CD14-positive monocyte (primary cell): ENCODE measurements around the gene CAD. TPM values are rescaled to one million over a fixed set of nuclear protein-coding genes. Genes with fewer than 3 reads are reported as not detected.

Experiments
- DNase-seq, 3 donors: peaks; one replicate each; pipeline ENCODE4 v3.0.0-alpha.2; 2011 to 2022
- H2AFZ ChIP-seq: 2 replicates; pipeline ENCODE4 v1.6.0; 2012; ENCODE audit warnings: mild to moderate bottlenecking, low read depth, low read length, inconsistent platforms; ENCODE audit not compliant: insufficient read depth, poor library complexity, severe bottlenecking
- H3K27ac ChIP-seq, 2 donors: 1 replicate in 1 of 2; 2 replicates in 1 of 2; pipeline ENCODE4 v1.5.1; 2012 to 2013; ENCODE audit warnings: low read length in 2 of 2, control low read depth in 1 of 2, inconsistent platforms in 1 of 2, low read depth in 1 of 2, mild to moderate bottlenecking in 1 of 2
- H3K27me3 ChIP-seq, 2 donors: one replicate each; pipeline versions ENCODE4 v1.6.0 to v1.6.1; 2011 to 2013; ENCODE audit warnings: low read length in 2 of 2; ENCODE audit not compliant: control insufficient read depth in 2 of 2, insufficient read depth in 2 of 2
- H3K36me3 ChIP-seq, 2 donors: replicated peaks in 1 of 2; 1 replicate in 1 of 2; 2 replicates in 1 of 2; pipeline versions ENCODE4 v1.5.1 to v1.6.1; 2012 to 2013; ENCODE audit warnings: low read length in 2 of 2, control low read depth in 1 of 2, inconsistent platforms in 1 of 2, mild to moderate bottlenecking in 1 of 2; ENCODE audit not compliant: insufficient read depth in 2 of 2, control insufficient read depth in 1 of 2
- H3K4me1 ChIP-seq, 2 donors: 1 replicate in 1 of 2; 2 replicates in 1 of 2; pipeline versions ENCODE4 v1.5.1 to v1.6.1; 2012 to 2013; ENCODE audit warnings: low read length in 2 of 2, control low read depth in 1 of 2, inconsistent platforms in 1 of 2, mild to moderate bottlenecking in 1 of 2, moderate library complexity in 1 of 2; ENCODE audit not compliant: insufficient read depth in 2 of 2, control insufficient read depth in 1 of 2
- H3K4me2 ChIP-seq: replicated peaks from 2 replicates; pipeline ENCODE3; 2012; ENCODE audit warnings: low read length, moderate library complexity, mild to moderate bottlenecking; ENCODE audit not compliant: poor library complexity, severe bottlenecking; ENCODE audit errors: extremely low read depth
- H3K4me3 ChIP-seq, 3 experiments: fragments of 200-600 bp in 1 of 3; sonication (generic) in 1 of 3; replicated peaks in 1 of 3; 1 replicate in 2 of 3; 2 replicates in 1 of 3; pipeline ENCODE4 v1.5.1; 2011 to 2013; ENCODE audit warnings: low read length in 3 of 3, mild to moderate bottlenecking in 3 of 3, control low read depth in 2 of 3, low read depth in 2 of 3, inconsistent platforms in 1 of 3, moderate library complexity in 1 of 3
- H3K79me2 ChIP-seq: 2 replicates; pipeline ENCODE4 v1.6.0; 2012; ENCODE audit warnings: mild to moderate bottlenecking, control low read depth, inconsistent platforms, low read length, moderate library complexity; ENCODE audit not compliant: insufficient read depth
- H3K9ac ChIP-seq: 2 replicates; pipeline ENCODE4 v1.6.0; 2017; ENCODE audit warnings: low read length, mild to moderate bottlenecking; ENCODE audit not compliant: insufficient read depth, poor library complexity, severe bottlenecking
- H3K9me3 ChIP-seq, 2 donors: replicated peaks in 1 of 2; 1 replicate in 1 of 2; 2 replicates in 1 of 2; pipeline versions ENCODE4 v1.5.1 to v1.6.1; 2012 to 2013; ENCODE audit warnings: low read length in 2 of 2, control low read depth in 1 of 2; ENCODE audit not compliant: control insufficient read depth in 1 of 2, insufficient read depth in 1 of 2
- H4K20me1 ChIP-seq: 2 replicates; pipeline ENCODE4 v1.6.0; 2012; ENCODE audit warnings: mild to moderate bottlenecking, low read length, control low read depth, moderate library complexity; ENCODE audit not compliant: insufficient read depth
- H3K27ac Mint-ChIP-seq, 7 donors: one replicate each; pipeline ENCODE4 v1.8.0; 2020; ENCODE audit warnings: mild to moderate bottlenecking in 7 of 7, mixed read lengths in 7 of 7, moderate library complexity in 6 of 7, inconsistent platforms in 2 of 7
- H3K27me3 Mint-ChIP-seq, 3 donors: one replicate each; pipeline ENCODE4 v1.8.0; 2021 to 2022; ENCODE audit warnings: low read depth in 3 of 3, mild to moderate bottlenecking in 3 of 3, mixed read lengths in 3 of 3, moderate library complexity in 3 of 3, inconsistent platforms in 1 of 3
- H3K36me3 Mint-ChIP-seq, 2 donors: one replicate each; pipeline ENCODE4 v1.8.0; 2020; ENCODE audit warnings: mixed read lengths in 2 of 2, inconsistent platforms in 1 of 2, mild to moderate bottlenecking in 1 of 2
- H3K4me1 Mint-ChIP-seq: one replicate; pipeline ENCODE4 v1.8.0; 2020; ENCODE audit warnings: mild to moderate bottlenecking, mixed read lengths
- H3K4me3 Mint-ChIP-seq, 2 donors: one replicate each; pipeline ENCODE4 v1.8.0; 2020; ENCODE audit warnings: mild to moderate bottlenecking in 2 of 2, mixed read lengths in 2 of 2, moderate library complexity in 1 of 2
- H3K9me3 Mint-ChIP-seq, 7 donors: one replicate each; pipeline ENCODE4 v1.8.0; 2020 to 2022; ENCODE audit warnings: mixed read lengths in 7 of 7, mild to moderate bottlenecking in 6 of 7, moderate library complexity in 6 of 7, inconsistent platforms in 2 of 7
- CTCF ChIP-seq: fragments of 200-600 bp; IDR thresholded peaks from one replicate; pipeline ENCODE4 v1.8.0; 2022; ENCODE audit warnings: antibody characterized with exemption, mild to moderate bottlenecking
- whole genome bisulfite sequencing: methylation state at CpG from one replicate; pipeline ENCODE4 v1.1.5; 2013; ENCODE audit warnings: missing lambda C conversion rate; ENCODE audit not compliant: insufficient coverage; 5-methylcytosine and 5-hydroxymethylcytosine counted together
- intact Hi-C, 2 donors: fragments of 100-400 bp; cut with micrococcal nuclease; formaldehyde crosslinking; loops; one replicate each; pipeline versions ENCODE4 v1.15.0 to v1.15.1; 2023
- polyA plus RNA-seq, 3 donors: library from polyadenylated mRNA; depleted of rRNA in 1 of 3; unstranded in 2 of 3; stranded (reverse) in 1 of 3; fragments of 300-500 nt in 2 of 3; fragments of >200 nt in 1 of 3; fragmentation: Illumina TruSeq in 2 of 3; gene quantifications; 1 replicate in 2 of 3; 2 replicates in 1 of 3; pipeline ENCODE4 v1.2.3, GENCODE V29; 2012 to 2021

The CAD gene
- polyA plus RNA-seq, 3 donors: 0.71 to 17.3 (median 1.7) TPM

GRCh38 chr2:27179344-27180000 lies 37.7 kb upstream of the CAD start:
- H3K36me3 Mint-ChIP-seq: no peaks in the 10 kb centered on the region
- Histone ChIP-seq H3K4me2 (no peak overlapping the region), H3K79me2 (no peaks in the 10 kb centered on the region), H3K27ac (no peak overlapping the region), H3K9ac (no peak overlapping the region), H3K4me1 (no peaks in the 10 kb centered on the region), H4K20me1 (no peaks in the 10 kb centered on the region), H3K36me3 (no peaks in the 10 kb centered on the region), H3K4me3 (no peak overlapping the region), H2AFZ (no peak overlapping the region), H3K9me3 (no peaks in the 10 kb centered on the region), H3K27me3 (no peaks in the 10 kb centered on the region)
- H3K27ac Mint-ChIP-seq: no peak overlapping the region
- WGBS: 80% methylated on average over 1 of the region's 3 CpGs
- peaks cover 2 to 12% (median 3%) of the 10 kb centered on the region in 3 donors for H3K27me3 Mint-ChIP-seq
- DNase-seq: no peak
- no peak overlapping the region for H3K4me3 Mint-ChIP-seq
- no peak for TF ChIP-seq CTCF
- no peaks in the 10 kb centered on the region for H3K4me1 Mint-ChIP-seq
- peaks cover 0 to 1% (median 0%) of the 10 kb centered on the region in 7 donors for H3K9me3 Mint-ChIP-seq
- intact Hi-C loops: no loop called here

- H3K4me3 Mint-ChIP-seq: no peak overlapping the region
- Histone ChIP-seq H2AFZ (no peak overlapping the region), H3K9ac (no peak overlapping the region), H3K4me2 (no peak overlapping the region), H3K79me2 (no peaks in the 10 kb centered on the region), H3K36me3 (no peaks in the 10 kb centered on the region), H3K27ac (no peak overlapping the region), H3K4me3 (no peak overlapping the region), H3K4me1 (no peaks in the 10 kb centered on the region), H4K20me1 (no peaks in the 10 kb centered on the region), H3K27me3 (no peaks in the 10 kb centered on the region), H3K9me3 (no peaks in the 10 kb centered on the region)
- H3K4me1 Mint-ChIP-seq: peaks cover 2% of the 10 kb centered on the region
- peaks cover 3 to 9% (median 4%) of the 10 kb centered on the region in 3 donors for H3K27me3 Mint-ChIP-seq
- DNase-seq: no peak
- intact Hi-C loops: no loop called here
- no peaks in the 10 kb centered on the region for H3K36me3 Mint-ChIP-seq
- H3K9me3 Mint-ChIP-seq: peaks cover 0 to 1% (median 0%) of the 10 kb centered on the region in 7 donors
- TF ChIP-seq CTCF: no peak
- no CpG with 5 or more reads among the region's 4 CpGs for WGBS
- H3K27ac Mint-ChIP-seq: no peak overlapping the region
These were observed 34.8 kb upstream of the CAD start for GRCh38 chr2:27182346-27182745.
